ENCODE data around the gene WDR45B.

WDR45B gene

GRCh38 chr17:82605939-82606600, 42.2 kb downstream of the WDR45B start:
- TF ChIP-seq CTCF (IDR thresholded peaks at IDR 0.05) = no peak

- no peak for TF ChIP-seq CTCF (IDR thresholded peaks at IDR 0.05)
These were observed 43.7 kb downstream of the WDR45B start for GRCh38 chr17:82604532-82604931.

GRCh38 chr17:82603981-82604448, 44.2 kb downstream of the WDR45B start:
- TF ChIP-seq CTCF (IDR thresholded peaks at IDR 0.05) = no peak

- no peak for TF ChIP-seq CTCF (IDR thresholded peaks at IDR 0.05)
These were observed 45.1 kb downstream of the WDR45B start for GRCh38 chr17:82602986-82603710.

GRCh38 chr17:82602487-82602886, 45.8 kb downstream of the WDR45B start:
- TF ChIP-seq CTCF (IDR thresholded peaks at IDR 0.05) = no peak

GRCh38 chr17:82601447-82602000, 46.7 kb downstream of the WDR45B start:
- TF ChIP-seq CTCF (IDR thresholded peaks at IDR 0.05) = no peak

- no peak for TF ChIP-seq CTCF (IDR thresholded peaks at IDR 0.05)
These were observed 47.4 kb downstream of the WDR45B start for GRCh38 chr17:82600731-82601446.
